Iris pigment epithelial cell (primary cell): ENCODE results near the gene FOCAD.

ENCODE experiments used
- DNase-seq: peaks from one replicate; pipeline ENCODE4 v3.0.0-alpha.2; 2011; ENCODE audit warnings: low read depth

FOCAD gene

DNA sequence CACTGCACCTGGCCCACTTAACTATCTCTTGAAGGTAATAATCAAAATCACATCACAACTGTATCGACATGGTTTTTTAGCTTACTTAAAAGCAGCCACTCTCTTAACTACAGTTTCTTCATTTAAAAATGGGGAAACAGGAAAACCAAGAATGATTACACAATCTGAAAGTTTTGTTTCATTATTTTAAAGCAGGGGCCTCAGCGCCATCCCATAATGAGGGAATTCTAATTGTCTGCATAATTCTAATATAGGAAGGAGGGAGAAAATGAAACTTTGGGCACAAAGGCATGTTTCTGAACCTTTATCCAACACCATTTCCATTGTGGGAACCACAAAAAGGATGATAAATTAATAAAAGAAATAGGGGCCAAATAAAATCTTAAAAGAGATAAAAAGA lies 339.8 kb downstream of the FOCAD start:
- no peak for DNase-seq

DNA sequence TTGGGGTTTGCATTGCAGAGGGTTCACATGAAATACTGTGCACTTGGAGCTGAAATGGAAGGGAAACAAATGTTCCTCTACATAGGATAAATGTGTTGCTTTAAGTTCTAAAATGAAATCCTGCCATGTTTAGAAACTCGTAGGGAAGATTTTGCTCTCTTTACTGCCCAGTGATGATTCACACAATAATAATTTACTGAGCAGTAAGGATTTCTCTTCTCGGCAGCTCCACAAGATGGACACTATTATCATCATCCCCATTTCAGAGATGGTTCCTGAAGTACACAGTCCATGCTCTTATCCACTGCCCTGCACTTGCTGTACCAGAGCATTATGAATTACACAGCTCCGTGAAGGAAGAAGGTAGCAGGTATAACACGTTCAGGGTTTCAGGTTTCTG lies 343.2 kb downstream of the FOCAD start:
- peak; percentile 57 for DNase-seq

DNA sequence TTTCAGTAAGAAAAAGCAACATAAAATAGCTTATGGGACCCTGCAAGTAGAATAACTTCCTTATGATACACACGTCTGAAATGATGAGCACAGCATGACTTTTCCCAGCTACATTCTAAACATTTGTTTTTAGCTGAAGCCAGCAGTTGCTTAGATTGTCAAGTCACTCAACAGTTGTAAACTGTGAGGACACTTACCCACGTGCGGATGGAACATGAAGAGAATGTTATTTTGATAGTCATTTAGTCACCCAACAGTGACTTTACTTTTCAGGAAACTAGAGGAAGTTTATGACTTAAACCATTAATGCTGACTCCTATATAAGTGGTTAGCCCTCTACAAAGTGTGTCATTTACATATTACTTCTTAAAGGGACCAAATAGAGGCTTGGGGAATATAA lies 344.4 kb downstream of the FOCAD start:
- no peak for DNase-seq

DNA sequence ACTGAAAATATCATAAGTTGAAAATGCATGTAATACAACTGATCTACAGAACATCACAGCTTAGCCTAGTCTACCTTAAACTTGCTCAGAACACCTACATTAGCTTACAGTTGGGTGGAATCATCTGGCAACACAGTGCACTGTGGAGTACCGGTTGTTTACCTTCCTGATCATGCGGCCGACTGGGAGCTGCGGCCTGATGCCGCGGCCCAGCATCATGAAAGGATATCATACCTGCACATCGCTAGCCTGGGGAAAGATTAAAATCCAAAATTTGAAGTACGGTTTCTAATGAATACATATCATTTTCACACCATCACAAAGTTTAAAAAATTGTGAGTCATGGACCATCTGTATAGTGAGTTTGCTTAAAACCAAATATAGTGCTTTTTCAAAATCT lies 345.6 kb downstream of the FOCAD start:
- DNase-seq: no peak

DNA sequence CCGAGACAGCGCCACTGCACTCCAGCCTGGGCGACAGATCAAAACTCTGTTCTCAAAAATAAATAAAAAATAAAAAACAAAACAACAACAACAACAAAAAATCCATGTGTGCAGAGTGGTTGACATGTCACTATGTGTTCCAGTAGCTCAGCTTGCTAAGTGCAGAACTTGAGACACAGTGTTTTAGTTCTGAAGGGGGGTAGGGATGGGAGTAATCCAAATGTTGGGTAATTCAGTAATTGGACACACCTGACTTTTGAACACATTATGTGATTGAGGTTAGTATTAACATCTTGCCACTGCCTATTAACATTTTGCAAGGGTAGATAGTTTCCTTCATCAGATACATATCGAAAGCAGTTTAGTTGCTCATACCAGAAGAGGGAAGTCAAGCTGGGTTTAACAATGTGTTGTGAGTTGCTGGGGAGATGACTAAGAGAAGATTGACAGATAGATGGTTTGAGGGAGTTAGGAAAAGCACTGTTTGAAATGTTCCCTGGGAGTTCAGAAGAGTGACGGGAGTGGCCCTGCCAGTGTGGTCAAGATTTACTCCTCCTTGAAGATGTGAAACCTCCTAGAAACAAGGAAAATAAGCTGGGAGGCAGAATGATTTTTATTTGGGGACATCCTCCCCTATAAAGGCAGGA lies 346.5 kb downstream of the FOCAD start:
- DNase-seq: peak; percentile 78

DNA sequence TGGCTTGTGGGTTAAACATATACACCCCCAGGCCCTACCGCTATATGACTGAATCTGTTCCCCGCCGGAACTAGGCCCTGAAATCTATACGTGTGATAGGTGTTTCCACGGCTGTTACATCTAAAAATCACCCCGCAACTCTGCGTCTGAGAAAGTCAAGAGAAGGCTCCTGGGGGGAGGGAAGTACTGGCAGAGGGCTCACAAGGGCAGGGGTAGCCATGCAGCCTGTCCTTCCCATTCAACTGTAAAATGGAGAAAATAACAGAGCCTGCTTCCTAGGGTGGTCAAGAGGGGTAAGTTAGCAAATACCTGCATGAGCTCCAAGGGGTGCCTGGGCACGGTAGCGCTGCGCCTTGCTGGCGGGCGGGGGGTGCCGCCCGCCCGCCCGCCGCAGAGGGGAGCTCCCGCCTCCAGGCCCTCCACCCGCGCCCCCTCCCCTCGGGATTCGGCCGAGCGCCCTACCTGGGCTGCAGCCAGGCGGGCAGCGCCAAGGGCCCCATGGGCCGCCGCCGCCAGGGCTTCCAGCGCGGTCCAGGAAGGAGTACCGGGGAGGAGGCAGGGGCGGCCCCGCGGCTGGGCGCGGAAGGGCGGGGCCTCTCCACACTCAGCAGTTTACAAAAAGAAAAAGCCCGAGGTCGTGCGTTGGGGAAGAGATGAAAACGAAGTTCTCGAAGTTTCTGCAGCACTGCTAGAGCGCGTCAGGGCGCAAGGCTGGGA lies 347.2 kb downstream of the FOCAD start, which contains the start of gene HACD4:
HACD4 (minus strand) TSS at position 550 of the 717 bp plus-strand sequence; CDS start at position 500, 50 bp downstream.
- DNase-seq: peak; percentile 47

DNA sequence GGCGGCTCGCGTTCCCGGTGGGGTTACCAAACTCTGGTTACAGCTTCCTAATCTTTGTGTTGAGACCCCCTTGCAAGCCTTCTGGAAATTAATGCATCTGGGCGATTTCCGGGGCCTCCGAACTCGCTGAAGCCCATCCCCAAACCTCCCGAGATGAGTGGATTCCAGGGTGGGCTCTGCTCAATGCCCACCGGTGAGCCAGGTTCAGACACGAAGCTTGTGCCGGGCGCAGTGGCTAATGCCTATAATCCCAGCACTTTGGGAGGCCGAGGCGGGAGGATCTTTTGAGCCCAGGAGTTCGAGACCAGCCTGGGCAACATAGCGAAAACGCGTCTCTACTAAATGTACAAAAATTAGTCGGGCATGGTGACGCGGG lies 347.7 kb downstream of the FOCAD start:
- no peak for DNase-seq

DNA sequence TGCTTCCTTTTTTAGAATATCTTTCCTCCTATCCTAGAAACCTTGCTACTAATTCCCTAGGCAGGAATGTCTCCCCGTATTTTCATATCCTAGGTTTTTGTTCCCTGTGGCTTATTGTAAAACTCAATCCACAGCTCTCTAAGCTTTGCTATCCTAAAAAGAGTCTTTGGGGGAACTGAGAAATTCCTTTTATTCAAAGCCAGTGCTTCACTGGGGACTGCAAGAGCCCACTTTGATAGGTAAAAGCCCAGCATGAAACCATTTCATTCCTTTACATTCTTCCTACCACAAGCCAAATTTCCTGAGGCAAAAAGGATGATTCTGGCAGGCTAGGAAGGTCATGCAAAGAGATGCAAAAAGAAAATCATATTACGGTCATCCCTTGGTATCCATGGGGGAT lies 353.2 kb downstream of the FOCAD start:
- no peak for DNase-seq

DNA sequence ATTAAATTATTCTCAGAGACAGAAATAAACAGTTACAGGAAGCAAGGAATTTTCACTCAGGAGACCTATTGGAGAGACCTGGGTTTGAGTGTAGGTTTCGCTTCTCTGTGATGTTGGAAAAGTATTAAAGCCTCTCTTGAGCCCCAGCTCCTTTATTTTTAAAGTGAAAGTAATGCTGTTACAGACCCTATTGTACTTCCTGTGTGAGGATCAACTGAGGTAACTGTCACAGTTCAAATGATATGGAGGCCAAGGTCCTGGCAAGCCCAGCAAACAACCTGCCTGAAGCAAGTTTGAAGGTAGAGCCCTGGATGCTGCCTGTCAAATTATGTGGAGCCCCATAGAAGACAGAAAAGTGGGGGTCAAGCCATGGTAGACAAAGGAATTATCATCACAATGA lies 355.2 kb downstream of the FOCAD start:
- DNase-seq: no peak

DNA sequence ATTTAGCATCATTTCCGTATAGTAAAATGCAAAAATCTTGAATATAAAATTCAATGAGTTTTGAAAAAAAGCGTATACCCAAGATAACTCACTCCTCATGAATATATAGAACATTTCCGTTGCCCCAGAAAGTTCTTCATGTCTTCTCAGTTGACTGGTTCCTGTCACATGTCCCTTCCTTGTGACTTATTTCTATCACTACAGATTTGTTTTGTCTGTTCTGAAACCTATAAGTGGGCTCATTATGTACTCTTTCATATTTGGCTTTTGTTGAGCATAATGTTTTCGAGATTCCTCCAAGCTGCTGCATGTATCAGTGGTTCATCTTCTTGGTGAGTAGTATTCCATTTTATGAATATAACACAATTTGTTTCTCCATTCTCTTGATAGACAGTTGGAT lies 358.4 kb downstream of the FOCAD start:
- no peak for DNase-seq

DNA sequence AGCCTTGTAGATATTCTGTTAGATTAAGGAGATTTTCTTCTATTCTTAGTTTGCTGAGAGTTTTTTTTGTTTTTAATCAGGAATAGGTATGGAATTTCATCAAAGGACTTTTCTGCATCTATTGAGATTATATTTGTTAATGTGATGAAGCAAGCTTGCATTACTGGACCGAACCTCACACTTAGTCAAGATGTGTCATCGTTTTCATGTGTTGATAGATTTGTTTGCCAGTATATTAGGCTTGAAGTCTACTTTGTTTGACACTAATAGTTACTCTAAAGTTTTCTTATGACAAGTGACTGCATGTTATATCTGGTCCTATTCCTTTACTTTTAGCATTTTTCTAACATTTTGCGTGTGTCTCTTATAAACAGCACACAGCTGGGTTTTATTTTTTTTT lies 359.8 kb downstream of the FOCAD start:
- no peak for DNase-seq
